GM13977 (cell line): ENCODE data around the gene HMGXB4.

Experiments
- DNase-seq: peaks from one replicate; pipeline ENCODE4 v3.0.0; 2012; ENCODE audit warnings: low spot score
- CTCF ChIP-seq: IDR thresholded peaks from 2 replicates; pipeline ENCODE4 v1.5.1; 2012; ENCODE audit warnings: mild to moderate bottlenecking, control low read depth; ENCODE audit not compliant: insufficient read depth; ENCODE audit errors: extremely low read depth, missing control alignments
- in situ Hi-C: fragments of 300-500 bp; cut with MboI; formaldehyde crosslinking; loops from one replicate; pipeline ENCODE4 v1.12.0; 2022; ENCODE audit warnings: low sequenced_read_pairs, low pct_unique_long_range_greater_than_20kb, mixed read lengths, inconsistent platforms; ENCODE audit not compliant: unreplicated experiment

The HMGXB4 gene

GRCh38 chr22:35312198-35313059 is 55.1 kb downstream of the HMGXB4 start:
- TF ChIP-seq CTCF = no peak
- in situ Hi-C loops = no loop called here
- no peak for DNase-seq

GRCh38 chr22:35313311-35314121 is 56.2 kb downstream of the HMGXB4 start:
- no peak for DNase-seq
- in situ Hi-C loops = no loop called here
- TF ChIP-seq CTCF = no peak

DNA sequence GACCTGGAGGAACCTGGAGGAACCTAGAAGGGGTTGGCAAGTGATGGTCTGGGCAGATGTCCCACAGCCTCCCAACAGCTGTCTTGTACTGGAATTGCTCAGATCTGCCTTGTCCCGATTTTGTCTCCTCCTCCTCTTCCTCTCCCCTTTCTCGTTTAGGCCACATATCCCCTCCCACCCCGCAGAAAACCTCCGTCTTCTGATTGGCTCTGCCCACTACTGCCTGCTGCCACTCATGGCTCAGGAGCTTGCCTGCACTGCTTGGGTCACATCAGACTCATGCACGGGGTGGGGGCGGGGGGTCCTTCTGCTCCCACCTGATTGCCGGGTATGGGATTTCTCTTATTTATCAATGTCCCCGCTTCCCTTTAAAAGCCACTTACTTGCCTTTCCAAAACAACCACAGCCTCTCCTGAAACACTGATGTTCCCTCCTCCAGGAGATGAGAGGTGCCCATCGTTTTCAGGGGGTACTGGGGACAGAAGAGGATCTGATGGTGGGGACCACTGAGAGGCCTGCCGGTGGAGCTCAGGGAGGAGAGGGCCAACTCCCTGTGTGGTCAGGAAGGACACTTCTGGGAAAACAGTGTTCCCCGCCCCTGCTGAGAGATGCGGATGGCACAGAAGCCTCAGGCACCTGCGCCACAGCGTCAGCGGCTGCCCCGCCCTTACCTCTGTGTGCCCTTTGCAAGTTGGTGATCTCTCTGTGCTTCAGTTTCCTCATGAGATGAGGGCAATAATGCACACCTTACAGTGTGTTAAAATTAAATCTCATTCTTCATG is 57.1 kb downstream of the HMGXB4 start:
- in situ Hi-C loops = no loop called here
- DNase-seq = no peak

DNA sequence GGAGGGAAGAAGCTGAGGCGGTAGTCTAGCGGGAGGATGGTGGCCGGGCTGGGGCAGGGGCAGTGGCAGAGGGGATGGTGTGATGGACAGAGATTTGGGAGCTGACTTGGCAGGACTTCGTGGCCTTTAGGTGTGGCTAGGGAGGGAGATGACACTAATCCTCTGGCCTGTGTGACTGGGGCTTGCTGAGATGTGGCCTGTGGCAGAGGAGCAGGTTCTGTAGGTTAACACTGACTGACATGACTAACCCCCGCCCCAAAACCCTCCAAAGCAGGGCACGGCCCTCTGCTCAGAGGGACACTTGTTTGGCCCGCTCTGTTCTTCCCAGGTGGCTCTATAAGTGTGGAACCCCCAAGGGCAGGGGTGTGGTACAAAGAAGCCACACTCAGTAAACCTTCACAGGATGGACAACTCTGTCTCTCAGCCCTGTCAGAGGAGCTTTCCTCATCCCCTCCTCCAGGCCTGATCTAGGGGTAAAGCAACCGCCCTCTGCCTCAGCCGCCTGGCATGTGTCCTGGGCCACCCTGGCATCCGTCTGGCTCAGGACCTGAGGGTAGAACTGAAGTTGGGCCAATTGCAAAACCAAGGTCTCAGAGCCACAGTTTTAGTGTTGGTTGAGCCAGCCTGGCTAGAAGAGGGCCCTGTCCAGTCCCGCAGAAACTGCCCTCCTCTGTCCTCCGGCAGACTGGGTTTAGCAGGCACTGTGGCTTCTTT is 58.0 kb downstream of the HMGXB4 start:
- no peak for DNase-seq
- no peak for TF ChIP-seq CTCF
- in situ Hi-C loops = no loop called here

More for the DNA sequence above, 57.1 kb downstream of the HMGXB4 start:
- no peak for TF ChIP-seq CTCF

DNA sequence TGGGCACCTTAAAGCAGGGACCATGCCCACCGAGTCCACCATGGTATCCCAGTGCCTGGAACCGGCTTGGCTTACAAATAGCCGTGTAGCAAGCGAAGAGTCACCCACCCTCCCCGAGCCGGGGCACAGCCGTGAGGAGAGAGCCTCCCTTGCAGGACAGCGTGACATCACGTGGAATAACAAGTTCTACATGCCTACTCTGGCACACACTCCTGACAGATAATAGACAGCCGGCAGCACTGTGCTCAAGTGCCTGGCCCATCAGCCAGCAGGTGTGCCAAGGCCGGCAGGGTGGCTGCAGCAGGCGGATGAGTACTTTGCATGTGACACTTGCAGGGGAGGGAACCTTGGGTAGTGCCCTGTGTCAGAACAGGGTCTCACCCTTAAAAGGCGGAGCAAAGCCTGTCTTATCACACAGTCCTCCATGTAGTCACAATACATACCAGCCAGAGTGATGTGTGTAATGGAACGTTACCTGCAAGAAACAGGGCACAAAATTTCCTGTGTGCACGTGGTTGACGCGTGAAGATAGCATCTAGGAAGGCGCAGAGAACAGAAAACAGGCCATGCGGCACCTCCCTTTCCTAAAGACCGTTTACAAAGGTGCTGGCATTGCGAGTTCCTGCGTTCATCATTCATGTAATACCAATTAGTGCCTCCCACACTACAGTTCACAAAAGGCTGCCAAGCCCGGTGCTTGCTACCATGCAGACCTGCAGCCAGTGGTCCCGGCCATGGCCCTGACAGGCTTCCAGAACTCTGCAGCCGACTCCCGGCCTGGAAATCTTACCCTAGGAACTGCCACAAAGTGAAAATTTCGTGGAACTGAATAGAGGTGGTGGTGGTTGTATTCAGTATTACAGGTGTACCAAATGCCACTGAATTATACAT is 58.8 kb downstream of the HMGXB4 start:
- no peak for DNase-seq
- TF ChIP-seq CTCF = no peak
- in situ Hi-C loops = no loop called here
